Ishikawa (cell line): Measurements from ENCODE around the gene ST3GAL3.

Source experiments
- CEBPB ChIP-seq: IDR thresholded peaks from 2 replicates; pipeline ENCODE4 v1.6.1; 2012
- CREB1 ChIP-seq: IDR thresholded peaks from 2 replicates; pipeline ENCODE4 v1.6.1; 2012; ENCODE audit warnings: low read depth
- EGR1 ChIP-seq: IDR thresholded peaks from 2 replicates; pipeline ENCODE4 v1.6.1; 2012
- EP300 ChIP-seq: IDR thresholded peaks from 2 replicates; pipeline ENCODE4 v1.6.1; 2012; ENCODE audit warnings: borderline replicate concordance
- FOXM1 ChIP-seq: IDR thresholded peaks from 2 replicates; pipeline ENCODE4 v1.6.1; 2012; ENCODE audit warnings: low read depth, borderline replicate concordance
- NFIC ChIP-seq: IDR thresholded peaks from 2 replicates; pipeline ENCODE4 v1.6.1; 2012
- RAD21 ChIP-seq: IDR thresholded peaks from 2 replicates; pipeline ENCODE4 v1.6.1; 2012; ENCODE audit warnings: low read depth
- TAF1 ChIP-seq: IDR thresholded peaks from 2 replicates; pipeline ENCODE4 v1.6.1; 2012; ENCODE audit warnings: low read depth, mild to moderate bottlenecking
- TCF12 ChIP-seq: IDR thresholded peaks from 2 replicates; pipeline ENCODE4 v1.6.1; 2012; ENCODE audit warnings: low read depth
- TEAD4 ChIP-seq: IDR thresholded peaks from 2 replicates; pipeline ENCODE4 v1.6.1; 2012
- YY1 ChIP-seq: IDR thresholded peaks from 2 replicates; pipeline ENCODE4 v1.6.1; 2012; ENCODE audit warnings: low read depth
- ZBTB7A ChIP-seq: IDR thresholded peaks from 2 replicates; pipeline ENCODE4 v1.6.1; 2012; ENCODE audit warnings: low read depth
- TF ChIP-seq, protein P1 (sequence below): IDR thresholded peaks from 2 replicates; pipeline ENCODE4 v1.6.1; 2012
- TF ChIP-seq, protein P2 (sequence below): IDR thresholded peaks from 2 replicates; pipeline ENCODE4 v1.6.1; 2012; ENCODE audit warnings: low read depth, mild to moderate bottlenecking
- TF ChIP-seq, protein P3 (sequence below): IDR thresholded peaks from 2 replicates; pipeline ENCODE4 v1.6.1; 2012

ST3GAL3 gene

DNA sequence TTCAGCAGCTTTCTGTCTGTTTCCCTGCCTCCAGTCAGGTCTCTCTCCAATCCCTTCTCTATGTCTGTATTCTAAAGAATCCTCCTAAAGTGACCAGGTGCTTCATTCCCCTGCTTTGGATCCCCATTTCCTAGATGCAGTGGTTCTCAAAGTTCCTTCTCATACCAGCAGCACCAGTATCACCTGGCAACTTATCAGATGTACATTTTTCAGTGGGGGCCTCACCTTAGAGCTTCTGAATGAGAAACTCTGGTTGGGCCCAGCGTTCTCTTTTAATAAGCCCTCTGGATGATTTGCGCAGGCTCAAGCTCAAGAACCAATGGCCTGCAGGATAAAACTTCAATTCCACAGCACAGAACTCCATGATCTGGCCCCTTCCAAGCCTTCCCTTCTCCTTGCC, 200.9 kb downstream of the ST3GAL3 start:
- TF ChIP-seq CEBPB (no peak), EGR1 (no peak), CREB1 (no peak), YY1 (no peak), RAD21 (no peak)
- TF ChIP-seq, protein P1, sequence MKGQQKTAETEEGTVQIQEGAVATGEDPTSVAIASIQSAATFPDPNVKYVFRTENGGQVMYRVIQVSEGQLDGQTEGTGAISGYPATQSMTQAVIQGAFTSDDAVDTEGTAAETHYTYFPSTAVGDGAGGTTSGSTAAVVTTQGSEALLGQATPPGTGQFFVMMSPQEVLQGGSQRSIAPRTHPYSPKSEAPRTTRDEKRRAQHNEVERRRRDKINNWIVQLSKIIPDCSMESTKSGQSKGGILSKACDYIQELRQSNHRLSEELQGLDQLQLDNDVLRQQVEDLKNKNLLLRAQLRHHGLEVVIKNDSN, result no peak
- TF ChIP-seq, protein P2, sequence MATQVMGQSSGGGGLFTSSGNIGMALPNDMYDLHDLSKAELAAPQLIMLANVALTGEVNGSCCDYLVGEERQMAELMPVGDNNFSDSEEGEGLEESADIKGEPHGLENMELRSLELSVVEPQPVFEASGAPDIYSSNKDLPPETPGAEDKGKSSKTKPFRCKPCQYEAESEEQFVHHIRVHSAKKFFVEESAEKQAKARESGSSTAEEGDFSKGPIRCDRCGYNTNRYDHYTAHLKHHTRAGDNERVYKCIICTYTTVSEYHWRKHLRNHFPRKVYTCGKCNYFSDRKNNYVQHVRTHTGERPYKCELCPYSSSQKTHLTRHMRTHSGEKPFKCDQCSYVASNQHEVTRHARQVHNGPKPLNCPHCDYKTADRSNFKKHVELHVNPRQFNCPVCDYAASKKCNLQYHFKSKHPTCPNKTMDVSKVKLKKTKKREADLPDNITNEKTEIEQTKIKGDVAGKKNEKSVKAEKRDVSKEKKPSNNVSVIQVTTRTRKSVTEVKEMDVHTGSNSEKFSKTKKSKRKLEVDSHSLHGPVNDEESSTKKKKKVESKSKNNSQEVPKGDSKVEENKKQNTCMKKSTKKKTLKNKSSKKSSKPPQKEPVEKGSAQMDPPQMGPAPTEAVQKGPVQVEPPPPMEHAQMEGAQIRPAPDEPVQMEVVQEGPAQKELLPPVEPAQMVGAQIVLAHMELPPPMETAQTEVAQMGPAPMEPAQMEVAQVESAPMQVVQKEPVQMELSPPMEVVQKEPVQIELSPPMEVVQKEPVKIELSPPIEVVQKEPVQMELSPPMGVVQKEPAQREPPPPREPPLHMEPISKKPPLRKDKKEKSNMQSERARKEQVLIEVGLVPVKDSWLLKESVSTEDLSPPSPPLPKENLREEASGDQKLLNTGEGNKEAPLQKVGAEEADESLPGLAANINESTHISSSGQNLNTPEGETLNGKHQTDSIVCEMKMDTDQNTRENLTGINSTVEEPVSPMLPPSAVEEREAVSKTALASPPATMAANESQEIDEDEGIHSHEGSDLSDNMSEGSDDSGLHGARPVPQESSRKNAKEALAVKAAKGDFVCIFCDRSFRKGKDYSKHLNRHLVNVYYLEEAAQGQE, result no peak

DNA sequence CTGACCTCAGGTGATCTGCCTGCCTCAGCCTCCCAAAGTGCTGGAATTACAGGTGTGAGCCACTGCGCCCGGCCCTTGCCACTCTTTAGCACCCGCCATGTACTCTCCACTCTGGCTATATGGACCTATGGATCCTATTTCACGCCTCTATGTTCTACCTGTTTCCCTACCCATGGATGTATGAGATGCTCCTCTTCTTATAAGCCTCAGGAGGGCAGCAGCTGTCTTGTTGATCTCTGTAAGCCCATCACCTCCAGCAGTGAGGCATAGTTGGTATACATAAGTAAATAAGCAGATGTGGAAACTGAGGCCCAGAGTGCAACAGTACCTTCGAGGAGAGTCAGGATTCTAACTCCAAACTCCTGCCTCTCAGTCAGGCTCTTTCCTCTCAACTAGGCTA, 201.5 kb downstream of the ST3GAL3 start:
- TF ChIP-seq CREB1 (no peak), RAD21 (peak; percentile 12; the same call in 1 of the 2 replicates)

DNA sequence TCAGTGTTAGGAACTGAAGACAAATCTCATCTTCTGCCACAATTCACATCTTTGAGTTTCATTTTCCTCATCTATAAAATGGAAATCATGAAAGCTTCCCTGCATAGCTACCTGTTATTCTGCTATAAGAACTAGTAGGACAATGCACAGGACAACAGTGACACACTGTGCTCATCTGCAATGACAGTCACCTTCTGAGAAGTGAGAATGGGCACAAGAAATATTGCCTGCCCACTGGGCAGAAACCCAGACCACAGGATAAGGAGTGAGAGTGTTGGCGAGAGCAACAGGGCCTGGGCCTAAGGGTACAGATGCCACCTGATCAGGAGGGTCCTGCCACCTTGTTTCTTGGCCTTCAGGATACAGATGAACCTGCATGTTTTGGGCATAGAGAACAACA, 203.0 kb downstream of the ST3GAL3 start:
- TF ChIP-seq RAD21 (no peak), EGR1 (no peak), CEBPB (no peak), EP300 (no peak)
- TF ChIP-seq, protein P2, result no peak

DNA sequence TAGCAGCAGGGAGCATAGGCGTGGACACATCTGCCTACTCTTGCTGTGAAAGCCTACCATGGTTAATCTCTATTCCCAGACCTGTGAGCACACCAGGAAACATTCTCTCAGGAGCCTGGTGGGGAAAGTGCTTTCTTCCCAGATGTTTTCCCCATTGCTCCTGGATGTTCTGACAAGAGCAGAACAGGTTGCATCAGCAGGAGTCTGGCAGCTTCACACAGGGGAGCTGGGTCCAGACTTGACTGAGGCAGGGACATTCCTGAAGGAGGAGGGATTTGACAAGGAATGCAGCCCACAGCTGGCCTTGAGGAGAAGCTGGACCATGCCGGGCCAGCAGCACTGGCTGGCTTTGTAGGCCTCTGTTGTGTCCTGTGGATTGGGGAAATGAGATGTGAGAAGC, 205.3 kb downstream of the ST3GAL3 start:
- TF ChIP-seq YY1 (no peak), TEAD4 (peak; percentile 66; the same call in 1 of the 2 replicates)

DNA sequence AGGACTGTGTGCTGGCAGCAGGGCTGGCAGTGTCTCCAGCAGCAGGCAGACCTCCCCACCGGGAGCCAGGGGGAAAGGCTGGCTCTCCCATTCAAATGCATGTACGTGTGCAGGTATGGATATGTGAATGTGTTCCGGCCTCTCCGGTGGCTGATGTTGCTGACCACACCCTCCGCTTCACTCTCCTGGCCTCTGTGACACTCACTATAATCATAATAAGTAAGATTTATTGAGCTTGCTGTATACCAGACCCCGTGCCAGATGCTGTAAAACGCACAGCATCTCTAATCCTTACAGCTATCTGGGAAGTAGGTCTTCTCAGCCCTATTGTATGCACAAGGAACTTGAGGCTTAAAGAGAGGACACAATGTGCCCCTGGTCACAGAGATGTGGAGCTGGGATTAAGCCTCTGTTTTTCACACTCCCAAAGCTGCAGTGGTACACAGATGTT, 205.7 kb downstream of the ST3GAL3 start:
- TF ChIP-seq, protein P3, sequence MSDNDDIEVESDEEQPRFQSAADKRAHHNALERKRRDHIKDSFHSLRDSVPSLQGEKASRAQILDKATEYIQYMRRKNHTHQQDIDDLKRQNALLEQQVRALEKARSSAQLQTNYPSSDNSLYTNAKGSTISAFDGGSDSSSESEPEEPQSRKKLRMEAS, result no peak
- TF ChIP-seq NFIC (no peak), EGR1 (no peak)

DNA sequence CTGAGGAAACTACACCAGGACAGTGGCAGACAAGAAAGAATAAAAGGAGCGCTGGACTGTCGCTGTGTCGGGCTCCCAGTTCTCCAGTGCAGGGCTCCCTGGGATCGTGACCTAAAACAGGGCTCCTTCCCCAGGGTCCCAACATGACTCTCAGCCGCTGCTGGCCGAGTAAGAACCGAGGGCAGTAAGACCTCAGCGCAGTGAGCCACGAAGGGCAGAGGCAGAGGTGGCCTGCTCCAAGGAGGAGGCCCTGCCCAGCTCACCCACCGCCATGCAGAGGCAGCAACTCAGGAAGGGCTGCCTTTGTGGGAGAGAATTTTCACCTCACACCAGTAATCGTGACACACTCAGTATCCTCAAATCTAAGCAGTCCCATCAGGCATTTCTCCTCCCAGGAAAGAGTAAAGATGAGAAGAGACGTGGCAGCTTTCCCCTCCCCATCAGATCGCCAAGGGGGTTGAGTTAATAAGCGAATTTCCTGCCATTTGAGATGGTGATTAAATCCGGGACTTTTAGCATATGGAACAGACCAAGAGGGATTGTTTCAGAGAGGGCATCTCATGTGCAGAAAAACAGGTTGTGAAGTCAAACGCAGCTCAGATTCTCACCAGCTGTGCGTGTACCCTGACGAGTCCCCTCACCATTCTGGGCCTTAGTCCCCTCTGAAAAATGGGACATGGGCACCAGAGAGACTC, 206.5 kb downstream of the ST3GAL3 start:
- no peak for TF ChIP-seq TAF1
- no peak for TF ChIP-seq YY1
- TF ChIP-seq, protein P3, result no peak
- TF ChIP-seq ZBTB7A, result no peak

DNA sequence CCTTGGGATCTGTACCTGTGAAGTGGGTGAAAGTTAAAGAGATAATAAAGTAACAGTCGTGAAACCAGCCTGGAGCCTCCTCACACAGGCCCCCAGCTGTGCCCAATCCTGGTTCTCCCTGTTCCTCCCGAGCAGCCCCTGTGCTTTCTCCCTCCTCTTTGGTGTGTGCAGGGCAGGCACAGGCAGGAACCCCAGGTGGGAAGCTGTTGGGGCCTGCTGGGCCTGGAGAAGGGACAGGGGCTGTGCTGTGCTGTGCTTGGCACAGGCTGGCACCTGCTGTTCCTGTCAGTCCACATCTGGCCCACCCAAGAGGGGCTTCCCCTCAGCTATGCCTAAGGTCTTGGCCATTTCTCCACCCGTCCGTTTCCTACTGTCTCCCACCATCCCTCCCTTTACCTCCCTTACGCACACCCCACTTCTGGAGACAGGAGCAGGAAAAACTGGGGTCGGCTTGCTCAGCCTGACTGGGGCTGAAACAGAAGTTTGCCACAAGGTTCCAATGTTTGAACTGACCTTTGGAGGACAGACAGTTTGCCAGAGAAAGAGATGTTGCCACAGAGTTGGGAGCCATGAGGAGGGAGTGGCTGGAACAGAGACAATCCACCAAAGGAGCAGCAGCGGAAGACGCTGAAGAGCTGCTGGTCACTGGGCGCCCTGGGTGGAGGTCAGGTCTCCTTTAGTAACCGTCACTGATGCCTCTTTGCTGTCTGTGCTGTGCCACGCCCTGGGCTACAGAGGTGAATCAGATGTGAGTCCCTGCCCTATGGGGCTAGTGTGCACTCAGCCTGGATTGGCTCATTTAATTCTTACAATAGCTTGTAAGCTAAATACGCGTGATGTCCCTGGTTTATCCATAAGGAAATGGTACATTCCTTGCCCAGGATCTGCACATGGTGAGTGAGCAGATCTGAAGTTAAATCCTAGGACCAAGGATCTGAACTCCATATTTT, 207.5 kb downstream of the ST3GAL3 start:
- TF ChIP-seq EGR1 (no peak), TCF12 (no peak), EP300 (no peak), NFIC (no peak), FOXM1 (no peak)
- TF ChIP-seq, protein P1, result no peak
- TF ChIP-seq, protein P3, result no peak
